HPDE6-E6E7 (cell line): ENCODE results near the gene NFIC.

ENCODE experiments used
- DNase-seq: peaks from one replicate; pipeline ENCODE4 v3.0.0; 2011; ENCODE audit warnings: missing footprints; ENCODE audit errors: extremely low spot score

The NFIC gene

DNA sequence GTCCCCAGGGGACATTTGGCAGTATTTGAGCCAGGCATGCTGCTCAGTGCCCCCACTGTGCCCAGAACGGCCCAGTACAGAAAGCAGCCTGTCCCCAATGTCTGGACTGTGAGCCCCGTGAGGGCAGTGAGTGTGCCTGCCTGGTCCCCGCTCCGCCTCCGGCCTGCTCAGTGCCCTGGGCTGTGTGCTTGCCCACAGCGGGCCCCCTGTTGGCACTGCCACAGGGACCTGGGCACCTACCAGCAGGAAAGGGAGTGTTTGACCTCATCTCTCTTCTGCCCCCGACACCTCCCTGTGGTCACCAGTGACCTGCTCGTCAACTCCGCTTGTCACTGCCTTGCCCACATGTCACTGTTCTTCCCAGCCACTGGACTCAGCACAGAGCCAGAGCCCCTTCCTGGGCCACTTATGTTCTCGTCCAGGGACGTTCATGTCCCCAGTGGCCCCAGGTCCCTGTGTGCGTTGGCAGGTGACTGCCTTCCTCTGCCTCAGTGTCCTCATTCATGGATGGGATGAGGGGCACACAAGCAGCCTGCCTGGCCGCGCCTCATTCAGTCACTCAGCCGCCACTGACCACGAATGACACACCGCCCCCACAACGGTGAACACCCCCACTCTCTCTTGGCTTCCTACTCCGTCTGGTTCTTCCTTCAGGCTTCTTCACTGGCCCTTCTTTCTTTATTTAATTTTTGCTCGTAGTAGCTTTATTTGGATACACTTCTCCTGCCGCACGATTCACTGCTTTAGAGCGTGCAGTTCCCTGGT, 142.6 kb downstream of the NFIC start:
- no peak for DNase-seq

DNA sequence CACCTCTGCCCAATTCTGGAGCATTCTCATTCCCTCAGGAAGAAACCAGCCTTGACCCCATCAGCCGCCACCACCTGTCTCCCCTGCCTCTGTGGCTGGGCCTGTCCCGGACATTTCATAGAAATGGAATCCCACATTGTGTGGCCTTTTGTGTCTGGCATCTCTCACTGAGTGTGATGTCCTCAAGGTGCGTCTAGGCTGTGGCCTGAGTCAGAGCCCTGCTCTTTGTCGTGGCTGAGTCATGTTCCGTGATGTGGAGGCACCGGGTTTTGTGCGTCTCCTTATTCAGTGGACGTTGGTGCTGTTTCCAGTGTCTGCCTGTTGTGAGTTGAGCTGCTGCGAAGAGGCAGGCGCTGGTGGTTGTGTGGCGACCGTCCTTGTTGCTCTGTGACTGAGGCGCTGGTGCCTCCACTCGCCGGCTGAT, 143.2 kb downstream of the NFIC start:
- peak; percentile 79 for DNase-seq

DNA sequence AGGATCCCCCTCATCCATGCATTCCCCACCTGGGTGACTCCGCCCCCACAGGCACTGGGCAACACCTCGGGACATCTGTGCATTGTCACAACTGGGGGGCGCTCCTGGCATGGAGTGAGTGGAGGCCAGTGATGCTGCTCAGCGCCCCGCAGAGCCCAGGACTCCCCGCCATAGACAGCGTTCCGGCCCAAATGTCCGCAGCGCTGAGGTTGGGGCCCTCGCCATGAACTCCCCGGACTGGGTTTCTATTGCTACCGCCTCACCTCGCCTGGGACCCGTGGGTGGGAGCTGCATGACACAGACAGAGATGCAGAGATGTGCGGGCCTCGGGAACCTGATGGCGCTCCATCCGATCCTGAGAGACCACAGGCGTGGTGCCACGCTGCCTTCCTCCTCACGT, 144.3 kb downstream of the NFIC start:
- DNase-seq, result no peak

DNA sequence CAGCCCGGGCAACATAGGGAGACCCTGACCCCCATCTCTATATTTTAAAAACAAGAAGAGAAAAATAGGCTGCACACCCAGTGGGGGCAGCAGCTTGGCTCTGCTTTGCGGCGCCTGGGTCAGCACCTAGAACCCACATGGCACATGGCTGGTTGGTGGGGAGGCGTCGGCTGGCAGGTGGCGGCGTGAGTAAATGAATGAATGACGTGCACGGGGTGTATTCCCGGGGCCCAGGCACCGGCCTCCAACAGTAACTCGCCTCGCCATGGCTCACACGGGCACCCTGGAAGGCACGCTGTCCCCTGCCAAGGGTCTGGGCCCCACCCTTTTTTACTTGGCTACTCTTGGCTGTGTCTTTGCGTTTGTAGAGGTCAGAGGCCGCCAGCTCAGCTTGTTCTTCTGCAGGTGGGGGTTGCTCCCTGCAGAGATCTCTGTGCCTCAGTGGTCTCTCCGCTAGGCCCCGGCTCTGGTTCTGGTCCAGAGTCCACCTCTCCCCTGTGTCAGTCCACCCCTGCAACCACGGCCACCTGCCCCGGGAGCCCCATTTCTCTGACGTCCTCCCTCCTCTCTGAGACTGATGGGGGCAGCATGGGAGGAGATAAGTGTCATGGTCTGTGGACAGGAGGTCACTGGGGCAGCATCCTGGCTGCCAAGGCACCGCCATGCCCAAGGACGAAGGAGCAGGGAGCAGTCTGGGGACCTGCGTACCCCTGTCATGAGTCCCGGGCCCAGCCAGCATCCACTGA, 145.3 kb downstream of the NFIC start:
- no peak for DNase-seq

GRCh38 chr19:3512562-3513228, 146.3 kb downstream of the NFIC start:
- no peak for DNase-seq

DNA sequence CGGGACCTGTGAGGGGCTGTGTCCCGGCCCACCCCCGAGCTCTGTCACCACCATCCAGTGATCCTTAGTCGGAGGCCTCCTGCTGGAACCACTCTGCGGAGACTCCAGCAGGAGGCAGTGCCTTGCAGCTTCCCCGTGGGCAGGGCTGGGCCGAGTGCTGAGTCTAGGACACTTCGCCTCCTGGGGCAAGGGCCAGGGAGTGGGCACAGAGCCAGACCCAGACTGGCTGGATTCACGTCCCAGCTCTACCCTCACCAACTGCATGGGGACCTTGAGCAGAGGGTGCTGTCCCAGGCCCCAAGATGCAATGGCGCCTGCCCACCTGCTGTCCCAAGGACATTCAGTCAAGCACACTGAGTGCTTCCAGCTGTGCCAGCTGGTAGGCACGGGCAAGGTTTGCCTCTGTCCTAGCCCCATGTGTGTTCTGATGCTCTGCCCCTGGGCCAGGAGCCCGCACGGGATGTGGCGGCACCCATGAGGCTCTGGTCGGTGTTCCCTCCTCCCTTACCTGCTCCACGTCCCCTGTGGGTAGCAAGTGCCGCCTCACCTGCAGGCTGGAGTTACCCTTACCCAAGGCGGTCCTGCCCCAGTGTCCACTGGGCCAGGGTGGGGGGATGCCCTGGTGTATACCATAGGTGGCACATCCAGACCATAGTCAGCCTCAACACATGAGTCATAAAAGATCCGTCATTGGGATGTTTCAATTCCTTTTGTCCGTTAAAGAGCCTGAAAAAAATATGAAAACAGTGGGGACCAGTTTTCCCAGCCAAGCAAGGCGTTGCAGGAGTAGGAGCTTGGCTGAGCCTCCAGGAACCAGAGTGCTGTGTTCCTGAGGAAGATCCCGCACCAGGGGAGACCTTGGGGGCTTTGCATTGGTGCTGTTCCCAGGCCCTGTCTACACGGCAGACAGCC, 147.1 kb downstream of the NFIC start:
- no peak for DNase-seq

DNA sequence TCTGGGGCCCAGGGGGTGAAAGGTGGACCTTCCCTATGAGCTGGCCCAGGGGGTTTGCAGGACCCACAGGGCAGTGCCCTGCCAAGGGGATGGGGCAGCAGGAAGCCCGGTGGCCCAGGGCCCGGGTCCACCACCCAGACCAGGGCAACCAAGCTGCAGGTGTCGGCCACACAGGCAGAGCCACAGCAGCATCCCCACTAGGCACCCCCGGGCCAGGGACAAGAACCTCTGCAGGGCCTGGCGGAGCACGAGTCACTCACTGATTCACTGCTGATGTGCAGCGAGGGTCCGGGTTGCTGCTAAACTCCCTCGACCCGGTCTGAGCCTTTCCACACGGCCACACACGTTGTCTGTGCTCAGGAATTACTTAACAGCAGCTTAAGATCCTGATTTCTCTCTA, 148.5 kb downstream of the NFIC start:
- DNase-seq, result no peak

- DNase-seq, result no peak
Observed at GRCh38 chr19:3515891-3516422, 149.6 kb downstream of the NFIC start.

DNA sequence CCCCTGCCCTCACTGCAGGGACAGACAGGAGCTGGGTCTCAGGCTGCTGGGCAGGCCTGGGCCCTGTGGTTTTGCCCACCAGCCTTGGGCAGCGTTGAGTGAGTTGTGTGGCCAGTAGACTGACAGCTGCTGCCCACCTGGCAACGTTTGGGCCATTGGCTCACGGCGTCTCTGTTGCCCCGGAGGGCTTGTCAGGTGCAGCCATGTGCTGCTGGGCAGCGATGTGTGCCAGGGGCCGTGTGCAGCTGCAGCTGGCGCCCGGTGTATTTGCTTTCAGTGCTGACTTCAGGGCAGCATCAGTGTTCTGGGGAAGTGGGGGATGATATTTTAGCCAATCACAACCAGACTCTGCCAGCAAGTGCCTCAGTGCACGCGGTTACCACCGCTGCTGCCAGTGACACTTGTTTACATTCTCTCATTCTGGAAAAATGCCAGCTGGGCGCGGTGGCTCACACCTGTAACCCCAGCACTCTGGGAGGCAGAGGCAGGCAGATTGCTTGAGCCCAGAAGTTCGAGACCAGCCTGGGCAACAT, 150.4 kb downstream of the NFIC start:
- no peak for DNase-seq

- DNase-seq, result no peak
Observed at GRCh38 chr19:3517638-3518037, 151.3 kb downstream of the NFIC start.

GRCh38 chr19:3518255-3518654, 151.9 kb downstream of the NFIC start:
- DNase-seq, result no peak

DNA sequence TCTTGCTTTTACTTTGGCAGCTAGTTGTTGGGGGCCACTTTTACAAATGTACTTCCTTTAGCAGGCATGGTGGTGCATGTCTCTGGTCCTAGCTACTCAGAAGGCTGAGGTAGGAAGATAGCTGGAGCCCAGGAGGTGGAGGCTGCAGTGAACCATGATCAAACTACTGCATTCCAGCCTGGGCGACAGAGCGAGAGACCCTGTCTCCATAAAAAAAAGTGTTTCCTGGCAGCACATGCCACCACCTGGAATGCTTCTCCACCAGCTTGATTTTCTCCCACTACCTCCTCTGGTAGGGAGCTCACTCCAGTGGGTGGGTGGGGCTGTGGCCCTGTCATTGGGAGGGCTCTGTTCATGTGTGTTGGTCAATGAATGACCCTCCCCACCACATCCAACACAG, 152.3 kb downstream of the NFIC start:
- no peak for DNase-seq
